SU-DHL-6 (cell line): ENCODE data around the gene TMEM134.

Source experiments
- H2AFZ ChIP-seq: fragments of 200-600 bp; sonication (generic); 2 replicates; pipeline ENCODE4 v1.6.1; 2014; ENCODE audit warnings: low read depth, mild to moderate bottlenecking, moderate library complexity, mixed read lengths, antibody characterized with exemption, low read length; ENCODE audit not compliant: severe bottlenecking
- H3F3A ChIP-seq: fragments of 200-600 bp; shearing (Covaris generic); 2 replicates; pipeline ENCODE4 v1.6.0; 2016; ENCODE audit warnings: antibody characterized with exemption, mild to moderate bottlenecking; ENCODE audit not compliant: insufficient read depth
- H3K27ac ChIP-seq: fragments of 200-600 bp; sonication (generic); 2 replicates; pipeline ENCODE4 v1.5.1; 2016; ENCODE audit warnings: low read depth, mild to moderate bottlenecking, low read length, moderate library complexity, mixed read lengths
- H3K27me3 ChIP-seq: fragments of 200-600 bp; sonication (generic), shearing (Covaris generic); 2 replicates; pipeline ENCODE4 v1.6.0; 2014; ENCODE audit warnings: mild to moderate bottlenecking, low read length
- H3K36me3 ChIP-seq: fragments of 200-600 bp; sonication (generic); 2 replicates; pipeline ENCODE4 v1.6.1; 2014; ENCODE audit warnings: mild to moderate bottlenecking, low read length, mixed read lengths
- H3K4me2 ChIP-seq: fragments of 300-600, 200-600 bp; shearing (Covaris generic), sonication (generic); 2 replicates; pipeline ENCODE4 v1.6.0; 2014; ENCODE audit warnings: low read length, low read depth, mild to moderate bottlenecking; ENCODE audit not compliant: poor library complexity, severe bottlenecking
- H3K4me3 ChIP-seq: fragments of 200-600 bp; sonication (generic); 2 replicates; pipeline ENCODE4 v1.5.1; 2014; ENCODE audit warnings: antibody characterized with exemption, low read length, mild to moderate bottlenecking, mixed read lengths; ENCODE audit not compliant: insufficient read depth, poor library complexity, severe bottlenecking
- H3K79me2 ChIP-seq: fragments of 200-600 bp; sonication (generic); 2 replicates; pipeline ENCODE4 v1.6.1; 2014; ENCODE audit warnings: mild to moderate bottlenecking, low read length, moderate library complexity; ENCODE audit not compliant: insufficient read depth
- H3K9ac ChIP-seq: fragments of 200-600 bp; sonication (generic); 2 replicates; pipeline ENCODE4 v1.7.0; 2014; ENCODE audit warnings: mild to moderate bottlenecking, low read length
- H3K9me2 ChIP-seq: fragments of 200-600 bp; sonication (generic); replicated peaks from 2 replicates; pipeline ENCODE4 v1.6.1; 2014; ENCODE audit warnings: low read length; ENCODE audit not compliant: insufficient read depth
- H3K9me3 ChIP-seq: fragments of 200-600 bp; sonication (generic); 2 replicates; pipeline ENCODE4 v1.6.1; 2014; ENCODE audit warnings: low read length, mixed read lengths; ENCODE audit not compliant: insufficient read depth
- H4K20me1 ChIP-seq: fragments of 200-600 bp; sonication (generic); 2 replicates; pipeline ENCODE4 v1.6.1; 2014; ENCODE audit warnings: low read depth, mild to moderate bottlenecking, antibody characterized with exemption, low read length, moderate library complexity, mixed read lengths
- EZH2phosphoT487 ChIP-seq: fragments of 200-600 bp; sonication (generic), shearing (Covaris generic); conservative IDR thresholded peaks from 2 replicates; pipeline ENCODE4 v1.6.1; 2018; ENCODE audit warnings: mild to moderate bottlenecking, antibody characterized with exemption, low read length, moderate library complexity, mixed read lengths
- TF ChIP-seq, protein P1 (sequence below): fragments of 200-600 bp; sonication (generic); IDR thresholded peaks from one replicate; pipeline ENCODE4 v1.5.1; 2017; ENCODE audit warnings: antibody characterized with exemption, mild to moderate bottlenecking, low read length, moderate library complexity; ENCODE audit not compliant: insufficient read depth, poor library complexity, severe bottlenecking

TMEM134 gene, protein sequence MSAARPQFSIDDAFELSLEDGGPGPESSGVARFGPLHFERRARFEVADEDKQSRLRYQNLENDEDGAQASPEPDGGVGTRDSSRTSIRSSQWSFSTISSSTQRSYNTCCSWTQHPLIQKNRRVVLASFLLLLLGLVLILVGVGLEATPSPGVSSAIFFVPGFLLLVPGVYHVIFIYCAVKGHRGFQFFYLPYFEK

DNA sequence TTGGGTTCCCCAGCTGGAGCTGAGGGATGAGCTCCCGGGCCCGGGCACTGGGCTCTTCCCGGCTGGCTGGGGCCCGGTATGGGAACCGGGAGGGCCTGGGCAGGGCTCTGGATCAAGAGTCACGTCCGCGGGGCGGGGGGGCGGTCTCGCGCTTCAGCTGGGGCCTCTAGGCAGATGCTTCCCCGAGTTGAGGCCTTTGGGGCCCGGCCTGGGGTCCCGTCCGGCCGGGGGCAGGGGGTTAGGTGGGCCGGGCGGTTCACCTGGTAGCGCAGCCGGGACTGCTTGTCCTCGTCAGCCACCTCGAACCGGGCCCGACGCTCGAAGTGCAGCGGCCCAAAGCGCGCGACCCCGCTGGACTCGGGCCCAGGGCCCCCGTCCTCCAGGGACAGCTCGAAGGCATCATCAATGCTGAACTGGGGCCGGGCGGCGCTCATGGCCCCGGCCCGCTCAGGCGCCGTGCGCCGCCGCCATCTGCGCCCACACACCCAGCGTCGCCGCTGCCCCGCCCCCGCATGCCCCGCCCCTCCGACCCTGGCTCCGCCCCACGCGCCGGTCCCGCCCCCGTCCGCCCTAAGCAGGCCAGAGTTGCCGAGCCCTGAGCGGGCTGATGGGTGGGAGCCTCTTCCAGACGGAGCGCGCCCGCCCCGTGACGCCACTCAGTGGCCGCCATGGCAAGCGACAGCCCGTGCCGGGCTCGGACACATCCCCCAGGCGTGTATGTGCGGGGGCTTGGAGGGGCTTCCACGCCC lies at the start of gene TMEM134:
Gene TMEM134, minus strand, starts transcription at position 493 of the 749 bp plus-strand sequence. Its CDS starts 59 bp downstream, at position 434.
- H3F3A ChIP-seq: peaks cover 30% of the 10 kb centered on the region
- peak within 1 kb of the TSS; percentile 86 for H3K4me3 ChIP-seq
- H3K36me3 ChIP-seq: no peaks in the 10 kb centered on the region
- peak within 1 kb of the TSS; percentile 89 for H3K4me2 ChIP-seq
- H3K27ac ChIP-seq: peak within 1 kb of the TSS; percentile 94
- H2AFZ ChIP-seq: peak within 1 kb of the TSS; percentile 80
- H3K9me2 ChIP-seq: no peaks in the 10 kb centered on the region
- peak within 1 kb of the TSS; percentile 96 for H3K9ac ChIP-seq
- no peaks in the 10 kb centered on the region for H4K20me1 ChIP-seq
- no peaks in the 10 kb centered on the region for H3K27me3 ChIP-seq
- no peaks in the 10 kb centered on the region for H3K9me3 ChIP-seq
- TF ChIP-seq, protein P1, sequence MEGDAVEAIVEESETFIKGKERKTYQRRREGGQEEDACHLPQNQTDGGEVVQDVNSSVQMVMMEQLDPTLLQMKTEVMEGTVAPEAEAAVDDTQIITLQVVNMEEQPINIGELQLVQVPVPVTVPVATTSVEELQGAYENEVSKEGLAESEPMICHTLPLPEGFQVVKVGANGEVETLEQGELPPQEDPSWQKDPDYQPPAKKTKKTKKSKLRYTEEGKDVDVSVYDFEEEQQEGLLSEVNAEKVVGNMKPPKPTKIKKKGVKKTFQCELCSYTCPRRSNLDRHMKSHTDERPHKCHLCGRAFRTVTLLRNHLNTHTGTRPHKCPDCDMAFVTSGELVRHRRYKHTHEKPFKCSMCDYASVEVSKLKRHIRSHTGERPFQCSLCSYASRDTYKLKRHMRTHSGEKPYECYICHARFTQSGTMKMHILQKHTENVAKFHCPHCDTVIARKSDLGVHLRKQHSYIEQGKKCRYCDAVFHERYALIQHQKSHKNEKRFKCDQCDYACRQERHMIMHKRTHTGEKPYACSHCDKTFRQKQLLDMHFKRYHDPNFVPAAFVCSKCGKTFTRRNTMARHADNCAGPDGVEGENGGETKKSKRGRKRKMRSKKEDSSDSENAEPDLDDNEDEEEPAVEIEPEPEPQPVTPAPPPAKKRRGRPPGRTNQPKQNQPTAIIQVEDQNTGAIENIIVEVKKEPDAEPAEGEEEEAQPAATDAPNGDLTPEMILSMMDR: peak; percentile 48
- TF ChIP-seq EZH2phosphoT487: no peak
- peaks cover 20% of the 10 kb centered on the region for H3K79me2 ChIP-seq

DNA sequence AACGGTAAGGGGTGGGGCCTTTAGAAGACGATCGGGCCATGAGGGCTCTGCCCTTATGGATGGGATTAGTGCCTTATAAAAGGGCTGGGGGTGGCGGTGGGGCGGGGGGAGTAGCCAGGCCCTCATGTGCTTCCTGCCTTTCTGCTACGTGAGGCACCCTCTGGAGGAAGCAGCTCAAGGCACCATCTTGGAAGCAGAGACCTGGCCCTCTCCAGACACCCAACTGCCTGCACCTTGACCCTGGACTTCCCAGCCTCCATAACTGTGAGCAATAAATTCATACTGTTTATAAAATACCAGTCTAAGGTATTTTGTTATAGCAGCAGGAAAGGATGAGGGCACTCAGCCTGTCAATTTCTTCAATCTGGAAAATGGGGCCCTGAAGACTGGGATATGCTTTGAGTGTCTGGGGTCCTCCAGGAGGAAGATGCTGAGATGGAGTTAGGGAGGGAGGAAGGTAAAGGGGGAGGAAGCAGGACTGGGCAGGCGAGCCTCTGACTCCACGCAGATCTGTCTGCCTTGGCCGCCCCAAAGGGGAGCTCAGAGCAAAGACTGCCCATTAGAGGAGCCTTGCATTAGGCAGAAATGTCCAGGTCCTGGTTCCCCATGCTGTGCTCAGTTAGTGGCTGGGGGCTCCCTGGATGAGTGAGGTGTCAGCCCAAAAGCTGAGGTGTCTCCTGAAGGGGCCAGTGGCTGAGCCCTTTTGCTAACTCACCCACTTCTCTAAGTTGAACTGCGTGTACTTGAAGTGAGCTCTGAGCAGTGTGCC lies 48.9 kb upstream of the TMEM134 start:
- no peaks in the 10 kb centered on the region for H4K20me1 ChIP-seq
- no peaks in the 10 kb centered on the region for H3K27me3 ChIP-seq
- H2AFZ ChIP-seq: no peak overlapping the region
- no peak overlapping the region for H3K27ac ChIP-seq
- no peak overlapping the region for H3K4me3 ChIP-seq
- no peaks in the 10 kb centered on the region for H3F3A ChIP-seq
- H3K79me2 ChIP-seq: no peaks in the 10 kb centered on the region
- TF ChIP-seq, protein P1: no peak
- H3K36me3 ChIP-seq: no peaks in the 10 kb centered on the region
- H3K9ac ChIP-seq: no peak overlapping the region
- no peak overlapping the region for H3K4me2 ChIP-seq
- no peaks in the 10 kb centered on the region for H3K9me3 ChIP-seq
- no peaks in the 10 kb centered on the region for H3K9me2 ChIP-seq

DNA sequence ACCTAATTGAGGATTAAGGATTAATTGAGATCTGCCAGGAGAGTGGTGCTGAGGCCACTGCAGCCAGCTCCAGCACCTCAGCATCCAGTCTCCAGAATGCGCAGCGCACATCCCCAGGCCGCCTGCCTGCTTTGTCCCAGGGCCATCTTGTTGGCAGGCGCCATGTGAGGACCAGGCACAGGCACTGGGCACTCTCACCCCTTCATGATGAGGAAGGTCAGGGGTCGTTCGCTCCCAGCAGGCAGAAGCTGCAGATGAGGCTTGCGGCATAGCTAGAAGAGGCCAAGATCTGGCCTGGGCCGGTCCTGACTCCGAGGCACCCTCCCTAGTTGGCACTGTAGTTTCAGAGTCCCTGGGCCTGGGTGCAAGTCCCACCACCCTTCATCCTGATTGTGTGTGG lies 47.8 kb upstream of the TMEM134 start:
- no peaks in the 10 kb centered on the region for H3K9me2 ChIP-seq
- no peaks in the 10 kb centered on the region for H3K36me3 ChIP-seq
- no peaks in the 10 kb centered on the region for H3F3A ChIP-seq
- H3K79me2 ChIP-seq: no peaks in the 10 kb centered on the region
- no peak overlapping the region for H2AFZ ChIP-seq
- no peak overlapping the region for H3K4me2 ChIP-seq
- no peak overlapping the region for H3K9ac ChIP-seq
- no peak overlapping the region for H3K4me3 ChIP-seq
- no peak overlapping the region for H3K27ac ChIP-seq
- no peaks in the 10 kb centered on the region for H3K27me3 ChIP-seq
- TF ChIP-seq, protein P1: no peak
- no peak for TF ChIP-seq EZH2phosphoT487
- H3K9me3 ChIP-seq: no peaks in the 10 kb centered on the region
- H4K20me1 ChIP-seq: no peaks in the 10 kb centered on the region
